ENCODE results near the gene UCK1.

GRCh38 chr9:131521203-131521602, 9.9 kb downstream of the UCK1 start:
- TF ChIP-seq EZH2 (optimal IDR thresholded peaks at IDR 0.05; ENCODE audit: low read depth, low read length) (no peak), CTCF (IDR thresholded peaks at IDR 0.05; ENCODE audit: low read length) (no peak)

Data from MM.1S (cell line).